GM21737 (cell line): ENCODE results near the gene ULK4.
"Not testable (repeated sequence)": the region's sequence is repeated elsewhere in the genome, so short reads cannot be mapped to it uniquely, and the experiment has no call there.

Experiments
- ATAC-seq: cut with Tn5 transposase; IDR thresholded peaks from one replicate; pipeline ENCODE4 v1.9.1; 2021; ENCODE audit warnings: mild to moderate bottlenecking, moderate library complexity; ENCODE audit not compliant: unreplicated experiment

Gene ULK4

DNA sequence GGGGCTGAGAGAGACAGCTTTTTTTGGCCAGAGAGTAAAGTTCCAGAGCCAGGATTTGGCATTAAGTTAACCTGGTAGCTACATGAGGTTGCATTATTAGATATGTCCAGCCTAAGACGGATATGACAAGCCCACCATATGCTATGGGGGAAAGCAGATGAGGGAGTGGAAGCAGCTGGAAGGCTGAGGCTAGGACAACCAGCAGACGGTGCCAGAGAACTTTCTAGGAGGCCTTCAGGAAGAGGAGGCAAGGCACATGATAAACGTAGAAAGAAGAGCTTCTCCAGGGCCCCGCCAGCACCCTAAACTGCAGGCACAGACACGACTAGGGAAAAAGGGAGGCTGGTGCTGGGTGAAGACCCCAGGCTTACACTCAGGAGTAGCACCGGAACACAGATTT is 675.6 kb downstream of the ULK4 start:
- ATAC-seq = no peak

DNA sequence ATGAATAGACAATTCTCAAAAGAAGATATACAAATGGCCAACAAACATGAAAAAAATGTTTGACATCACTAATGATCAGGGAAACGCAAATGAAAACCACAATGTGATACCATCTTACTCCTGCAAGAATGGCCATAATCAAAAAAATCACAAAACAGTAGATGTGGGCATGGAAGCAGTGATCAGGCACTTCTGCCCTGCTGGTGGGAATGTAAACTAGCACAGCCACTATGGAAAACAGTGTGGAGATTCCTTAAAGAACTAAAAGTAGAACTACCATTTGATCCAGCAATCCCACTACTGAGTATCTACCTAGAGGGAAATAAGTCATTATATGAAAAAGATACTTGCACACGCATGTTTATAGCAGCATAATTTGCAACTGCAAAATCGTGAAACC is 677.0 kb downstream of the ULK4 start:
- ATAC-seq = not testable (repeated sequence)

DNA sequence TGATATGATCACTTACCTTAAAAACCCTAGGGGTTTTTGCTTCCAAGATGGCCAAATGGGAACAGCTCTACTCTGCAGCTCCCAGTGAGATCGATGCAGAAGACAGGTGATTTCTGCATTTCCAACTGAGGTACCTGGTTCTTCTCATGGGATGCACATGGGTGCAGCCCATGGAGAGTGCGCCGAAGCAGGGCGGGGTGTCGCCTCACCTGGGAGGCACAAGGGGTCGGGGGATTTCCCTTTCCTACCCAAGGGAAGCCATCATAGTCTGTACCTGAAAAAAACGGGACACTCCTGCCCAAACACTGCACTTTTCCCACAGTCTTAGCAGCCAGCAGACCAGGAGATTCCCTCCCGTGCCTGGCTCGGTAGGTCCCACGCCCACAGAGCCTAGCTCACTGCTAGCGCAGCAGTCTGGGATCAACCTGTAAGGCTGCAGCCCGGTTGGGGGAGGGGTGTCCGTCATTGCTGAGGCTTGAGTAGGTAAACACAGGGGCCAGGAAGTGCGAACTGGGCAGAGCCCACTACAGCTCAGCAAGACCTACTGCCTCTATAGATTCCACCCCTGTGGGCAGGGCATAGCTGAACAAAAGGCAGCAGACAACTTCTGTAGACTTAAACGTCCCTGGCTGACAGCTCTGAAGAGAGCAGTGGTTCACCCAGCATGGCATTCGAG is 684.0 kb downstream of the ULK4 start:
- ATAC-seq = no peak

DNA sequence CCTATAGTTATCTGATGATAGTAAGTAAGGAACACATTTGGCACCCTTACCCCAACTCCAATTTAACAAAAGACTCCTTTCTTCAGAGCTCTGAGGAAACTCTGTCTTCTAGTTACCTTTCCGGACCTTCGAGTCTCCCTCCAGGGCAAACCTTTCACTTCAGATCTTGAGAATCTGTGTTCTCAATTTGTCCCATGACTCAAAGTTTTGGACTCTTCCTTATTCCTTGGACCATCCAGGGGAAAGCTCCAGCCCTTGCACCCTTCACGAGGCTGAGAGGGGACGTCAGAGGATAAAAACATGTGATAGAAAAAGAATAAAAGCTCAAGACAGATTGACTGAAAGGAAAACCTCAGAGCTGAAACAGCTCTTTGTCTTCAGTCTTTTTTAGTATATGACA is 685.7 kb downstream of the ULK4 start:
- no peak for ATAC-seq

DNA sequence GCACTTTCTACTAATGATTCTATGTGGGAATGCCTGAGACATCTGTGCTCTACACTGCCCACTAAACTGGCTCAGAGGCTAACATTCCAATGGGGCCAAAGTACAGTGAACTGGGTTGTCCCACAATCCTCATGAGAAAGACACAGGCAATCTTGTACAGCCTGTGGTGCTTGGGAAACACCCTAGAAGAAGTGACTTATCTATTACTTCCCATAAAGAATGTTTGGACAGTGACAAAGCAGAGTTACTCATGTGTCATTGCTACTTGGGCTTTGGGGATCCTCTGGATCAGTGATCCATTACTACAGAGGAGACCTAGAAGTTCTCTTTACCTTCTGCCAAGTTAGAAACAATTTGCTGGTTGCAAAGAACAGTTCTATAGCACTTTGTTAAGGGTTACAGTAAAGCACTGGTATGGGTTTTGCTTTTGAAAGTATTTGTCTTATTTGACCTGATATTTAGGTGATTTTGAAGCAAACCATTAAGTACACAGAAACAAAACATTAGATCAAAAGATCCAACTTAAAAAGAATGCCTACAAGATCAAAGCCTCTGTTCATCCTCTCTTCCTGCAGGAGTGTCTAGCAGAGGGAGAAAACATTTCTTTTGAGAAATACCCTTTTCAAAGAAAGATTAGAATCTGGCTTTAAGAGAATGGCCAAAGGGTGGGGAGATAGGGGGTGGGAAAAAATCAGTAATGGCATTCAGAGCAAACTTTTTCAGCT is 686.8 kb downstream of the ULK4 start:
- no peak for ATAC-seq

DNA sequence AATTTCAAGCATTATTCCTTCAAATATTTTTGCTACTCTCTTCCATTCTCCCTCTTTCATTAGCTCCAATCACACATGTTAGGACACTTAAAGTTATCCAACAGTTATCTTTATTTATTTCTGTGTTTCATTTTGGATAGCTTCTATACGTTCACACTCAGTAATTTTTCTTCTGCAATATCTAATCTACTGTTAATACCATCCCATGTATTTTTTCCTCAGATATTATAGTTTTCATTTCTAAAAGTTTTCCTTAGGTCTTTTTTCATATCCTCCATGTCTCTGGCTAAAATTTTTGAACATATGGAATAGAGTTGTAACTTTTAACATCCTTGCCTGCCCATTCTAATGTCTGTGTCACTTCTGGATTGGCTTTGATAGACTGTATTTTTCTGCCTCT is 689.2 kb downstream of the ULK4 start:
- ATAC-seq = no peak

DNA sequence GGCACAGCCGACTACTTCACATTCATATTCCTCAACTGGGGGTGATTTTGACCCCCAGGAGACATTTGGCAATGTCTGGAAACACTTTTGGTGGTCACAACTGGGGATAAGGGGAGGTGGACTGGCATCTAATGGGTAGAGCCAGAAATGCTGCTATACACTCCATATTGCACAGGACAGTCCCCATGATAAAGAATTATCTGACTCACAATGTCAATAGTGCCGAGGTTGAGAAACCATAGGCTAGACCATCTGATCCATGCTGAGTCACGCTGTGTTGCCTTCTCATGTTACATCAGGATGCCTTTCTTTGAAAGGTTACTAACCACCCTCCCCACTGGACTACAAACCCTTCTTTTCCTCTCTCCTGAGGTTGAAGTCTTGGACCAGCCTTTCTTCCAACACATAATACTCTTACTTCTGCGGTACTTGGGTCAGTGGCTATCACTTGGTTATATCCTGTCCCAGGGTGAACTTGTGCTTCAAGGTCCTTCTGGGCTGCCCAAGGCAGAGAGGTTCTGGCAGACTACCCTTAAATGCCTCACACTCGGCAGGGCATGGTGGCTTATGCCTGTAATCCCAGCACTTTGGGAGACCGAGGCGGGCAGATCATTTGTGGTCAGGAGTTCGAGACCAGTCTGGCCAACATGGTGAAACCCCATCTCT is 693.8 kb downstream of the ULK4 start:
- no peak for ATAC-seq

DNA sequence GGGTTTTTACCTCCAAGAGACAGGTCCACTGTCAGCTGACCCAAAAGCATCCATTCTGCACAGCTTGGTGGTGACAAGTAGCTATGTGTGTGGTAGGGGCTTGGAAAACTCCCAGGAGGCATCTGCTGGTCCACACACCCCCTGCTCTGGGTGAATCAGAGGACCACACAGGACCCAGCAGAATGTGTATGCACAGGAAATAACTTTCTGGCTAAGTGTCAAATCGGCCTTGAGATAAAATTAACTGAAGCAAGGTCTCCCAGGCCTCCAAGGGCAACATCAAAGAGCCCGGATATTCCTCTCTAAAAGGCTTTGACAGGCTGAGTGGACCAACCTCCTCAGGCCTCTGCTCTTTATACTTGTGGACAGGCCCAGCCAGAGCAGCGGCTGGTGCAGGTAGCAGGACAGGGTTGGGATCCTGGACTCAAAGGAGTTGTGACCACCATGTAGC is 696.1 kb downstream of the ULK4 start:
- ATAC-seq = no peak

DNA sequence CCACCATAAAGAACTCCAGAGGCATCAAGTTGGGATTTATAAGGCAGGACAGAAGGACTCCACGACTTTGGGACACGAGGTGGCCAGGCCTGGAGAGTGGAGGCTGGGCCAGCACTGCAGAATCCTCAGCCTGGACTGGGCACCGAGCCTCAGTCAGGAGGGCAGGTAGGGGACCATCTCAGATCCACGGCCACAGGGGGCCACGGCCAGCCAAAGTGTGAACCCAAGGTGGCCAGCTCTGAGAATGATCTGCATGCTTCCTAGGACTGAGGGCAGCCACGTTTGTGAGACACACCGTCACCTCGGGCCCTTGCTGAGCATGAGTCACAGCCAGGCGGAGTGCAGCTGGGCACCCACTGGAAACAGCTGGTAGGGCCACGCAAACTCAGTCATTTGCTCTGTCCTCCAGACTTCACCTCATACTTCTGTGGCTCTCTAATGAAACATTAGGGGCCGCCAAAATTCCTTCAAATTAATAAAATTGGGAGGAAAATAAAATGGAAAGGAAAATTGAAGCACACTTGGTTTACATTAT is 696.8 kb downstream of the ULK4 start:
- ATAC-seq = no peak

DNA sequence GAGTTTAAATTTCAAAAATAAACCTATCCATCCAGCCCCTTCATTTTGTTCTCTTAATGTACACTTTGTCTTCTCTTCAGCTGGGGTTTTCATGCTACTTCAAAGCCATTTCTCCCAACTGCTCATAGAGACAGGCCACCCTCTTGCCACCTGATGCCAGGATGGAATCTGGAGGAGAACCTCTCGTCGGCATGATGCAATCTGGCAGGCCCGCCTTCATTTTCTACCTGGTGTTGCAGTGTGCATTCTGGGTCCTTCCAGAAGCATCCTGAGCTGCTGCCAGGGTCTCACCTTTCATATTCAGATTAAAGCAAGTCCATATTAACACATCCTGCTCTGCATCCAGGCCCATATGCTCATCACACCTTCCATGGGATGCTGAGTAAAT is 701.8 kb downstream of the ULK4 start:
- ATAC-seq = no peak

DNA sequence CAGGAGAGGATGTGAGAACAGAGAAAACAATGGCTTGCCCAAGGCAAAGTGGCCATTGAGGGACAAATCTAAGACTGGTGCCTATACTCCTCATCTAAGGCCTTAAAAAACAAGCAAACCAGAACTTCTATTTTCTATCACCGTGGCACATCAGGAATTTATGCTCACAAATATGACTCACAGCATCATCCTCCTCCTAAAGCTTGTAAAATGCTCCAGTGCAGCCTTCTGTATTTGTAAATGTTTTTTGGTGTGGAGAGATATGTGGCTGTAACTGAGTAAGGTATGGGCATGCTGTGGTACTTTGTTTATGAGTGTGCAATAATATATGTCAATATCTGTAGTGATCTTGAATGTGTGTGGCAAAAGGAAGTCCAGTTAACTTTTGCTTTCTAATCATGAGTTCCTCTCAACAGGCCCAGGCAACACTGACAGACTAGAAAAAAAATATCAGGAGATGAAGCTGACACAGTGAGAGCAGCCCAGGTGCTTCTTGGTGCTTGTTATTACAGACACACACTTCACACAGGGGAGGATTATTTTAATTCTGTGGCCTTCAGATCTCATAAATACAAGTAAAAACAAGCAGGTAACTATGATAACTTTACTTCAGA is 702.3 kb downstream of the ULK4 start:
- ATAC-seq = no peak

DNA sequence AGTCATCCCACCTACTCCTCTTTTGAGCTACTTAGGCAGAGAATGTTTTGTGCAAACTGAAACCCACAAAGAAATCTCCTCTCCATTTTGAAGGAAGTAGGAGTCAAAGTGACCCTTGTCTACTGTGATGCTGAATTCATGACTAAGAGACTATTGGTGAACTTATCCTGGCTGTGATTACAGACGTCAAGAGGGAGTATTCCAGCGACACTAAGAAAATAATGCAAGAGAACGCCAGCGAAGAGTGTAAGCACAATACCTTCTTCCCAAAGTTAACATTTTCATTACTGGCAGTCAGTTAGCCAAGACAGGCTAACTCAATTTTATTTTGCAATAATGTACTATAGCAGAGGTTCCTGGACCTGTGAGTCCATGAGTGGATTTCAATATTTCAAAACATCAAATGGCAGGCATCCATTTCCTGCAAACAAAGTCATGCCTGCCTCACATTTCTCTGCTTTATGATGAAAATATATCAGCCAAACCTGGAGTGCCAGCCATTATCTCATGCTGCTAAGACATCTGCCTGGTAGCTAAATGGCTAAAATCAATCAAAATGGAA is 703.6 kb downstream of the ULK4 start:
- no peak for ATAC-seq

DNA sequence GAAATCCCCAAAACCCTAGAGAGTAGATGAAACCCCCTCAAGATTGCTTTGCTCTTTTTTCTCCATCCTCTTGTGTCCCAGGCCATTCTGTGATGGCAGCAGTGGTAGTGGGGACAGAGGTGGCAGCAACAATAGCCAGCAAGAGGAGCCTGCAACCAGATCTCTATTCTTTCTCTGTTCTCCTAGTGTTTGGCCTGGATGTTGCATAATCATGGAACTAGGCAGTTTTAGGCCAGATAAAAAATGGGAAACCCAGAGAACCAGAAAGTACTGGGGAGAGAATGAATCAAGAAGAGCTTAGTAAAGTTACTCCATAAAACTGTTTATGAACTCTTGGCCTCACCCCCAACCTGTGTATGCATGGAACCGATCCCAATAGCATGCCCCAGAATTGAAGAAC is 710.3 kb downstream of the ULK4 start:
- ATAC-seq = no peak

DNA sequence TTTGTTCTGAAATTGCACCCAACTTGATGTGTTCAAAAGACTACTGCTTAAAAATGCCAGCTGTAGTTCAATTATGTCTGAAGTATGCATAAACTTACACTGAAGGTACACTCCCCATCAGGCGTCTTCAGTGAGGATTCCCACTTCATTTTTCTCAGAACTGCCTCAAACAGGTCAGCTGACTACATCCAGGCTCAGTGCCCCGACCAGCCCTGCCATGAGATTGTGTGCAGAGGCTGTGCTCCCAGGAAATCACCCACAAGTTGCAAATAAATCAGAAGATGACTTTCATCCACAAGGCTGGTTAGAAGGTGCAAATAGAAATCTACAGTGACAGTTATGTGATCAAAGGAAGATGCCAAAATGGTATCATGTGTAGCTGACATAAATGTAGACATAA is 711.1 kb downstream of the ULK4 start:
- no peak for ATAC-seq

DNA sequence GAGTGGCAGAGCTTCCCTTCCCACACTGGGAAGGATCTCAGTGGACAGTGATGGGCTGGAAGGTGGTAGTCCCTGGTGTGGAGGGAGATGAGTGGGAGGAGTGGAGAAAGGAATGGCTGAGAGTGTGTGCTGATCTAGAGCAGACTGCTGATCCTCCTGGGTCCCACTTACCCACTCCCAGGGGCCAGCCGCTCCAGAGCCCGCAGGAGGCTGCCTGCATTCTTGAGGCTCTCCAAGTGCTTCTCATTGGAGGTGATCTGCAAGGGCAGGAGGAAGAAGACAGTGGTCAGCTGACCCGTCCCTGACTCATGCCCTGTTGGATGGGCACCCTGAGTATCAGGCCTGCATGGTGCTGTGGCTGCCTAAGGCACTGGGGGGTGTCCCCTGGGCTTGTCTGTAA is 712.6 kb downstream of the ULK4 start:
- no peak for ATAC-seq

DNA sequence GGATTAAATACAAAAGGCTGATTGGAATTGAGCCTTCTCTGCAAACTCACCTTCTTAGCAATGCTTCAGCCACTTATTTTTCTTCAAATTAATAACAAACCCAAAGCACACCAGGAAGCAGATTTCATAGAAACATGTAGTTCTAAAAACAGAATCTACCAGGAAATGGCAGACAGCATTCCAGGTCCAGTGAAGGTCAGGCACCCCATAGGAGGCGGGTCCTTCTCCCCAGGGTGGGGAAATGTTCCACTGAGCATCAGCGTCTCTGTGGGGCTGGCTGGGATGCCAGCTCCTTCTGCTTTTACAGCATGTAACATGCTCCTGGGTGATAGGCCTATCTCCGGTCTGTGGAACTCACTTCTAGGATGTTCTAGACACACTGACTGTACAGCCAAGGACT is 713.4 kb downstream of the ULK4 start:
- ATAC-seq = no peak

DNA sequence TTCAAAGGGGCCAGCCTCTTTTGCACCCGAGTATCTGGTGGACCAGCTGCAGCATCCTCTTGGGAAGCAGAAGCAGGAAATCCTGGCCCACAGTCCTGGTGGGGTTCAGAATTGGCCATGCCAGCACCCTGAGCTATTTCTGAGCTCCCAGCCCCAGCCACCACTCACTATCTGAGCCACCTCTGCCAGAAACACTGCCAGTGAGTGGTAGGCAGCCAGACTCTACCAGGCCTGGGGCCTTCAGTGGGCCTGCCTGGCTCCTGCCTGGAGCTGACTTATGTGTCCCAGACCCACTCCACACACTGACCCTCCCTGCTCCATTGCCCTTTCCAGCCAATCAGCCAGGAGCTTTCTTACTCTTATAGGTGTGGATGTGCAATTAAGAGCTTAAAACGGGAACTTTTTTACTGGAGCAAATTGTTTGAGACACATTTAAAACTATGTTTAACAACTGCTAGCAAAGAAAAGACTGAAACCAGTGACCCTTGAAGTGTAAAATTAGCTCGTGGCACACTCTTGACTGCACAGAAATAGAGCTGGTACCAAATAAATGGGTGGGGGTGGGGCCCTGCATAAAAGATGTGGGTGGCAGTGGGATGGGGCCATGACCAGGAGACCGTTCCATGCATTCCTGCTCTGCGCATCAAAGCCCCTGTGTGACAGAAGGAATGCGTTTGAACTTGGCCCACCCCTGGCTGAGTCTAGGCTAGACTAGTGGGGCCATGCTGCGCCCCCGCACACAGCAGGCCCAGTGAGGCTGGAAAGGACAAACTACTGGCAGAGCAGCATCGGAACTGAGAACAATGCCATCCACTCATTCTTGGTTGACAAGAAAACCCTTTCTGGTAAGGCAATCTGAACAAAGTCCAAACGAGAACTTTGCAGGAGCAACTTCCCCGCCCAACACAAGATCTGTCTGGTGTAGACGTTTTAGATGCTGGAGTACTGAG is 714.6 kb downstream of the ULK4 start:
- no peak for ATAC-seq

DNA sequence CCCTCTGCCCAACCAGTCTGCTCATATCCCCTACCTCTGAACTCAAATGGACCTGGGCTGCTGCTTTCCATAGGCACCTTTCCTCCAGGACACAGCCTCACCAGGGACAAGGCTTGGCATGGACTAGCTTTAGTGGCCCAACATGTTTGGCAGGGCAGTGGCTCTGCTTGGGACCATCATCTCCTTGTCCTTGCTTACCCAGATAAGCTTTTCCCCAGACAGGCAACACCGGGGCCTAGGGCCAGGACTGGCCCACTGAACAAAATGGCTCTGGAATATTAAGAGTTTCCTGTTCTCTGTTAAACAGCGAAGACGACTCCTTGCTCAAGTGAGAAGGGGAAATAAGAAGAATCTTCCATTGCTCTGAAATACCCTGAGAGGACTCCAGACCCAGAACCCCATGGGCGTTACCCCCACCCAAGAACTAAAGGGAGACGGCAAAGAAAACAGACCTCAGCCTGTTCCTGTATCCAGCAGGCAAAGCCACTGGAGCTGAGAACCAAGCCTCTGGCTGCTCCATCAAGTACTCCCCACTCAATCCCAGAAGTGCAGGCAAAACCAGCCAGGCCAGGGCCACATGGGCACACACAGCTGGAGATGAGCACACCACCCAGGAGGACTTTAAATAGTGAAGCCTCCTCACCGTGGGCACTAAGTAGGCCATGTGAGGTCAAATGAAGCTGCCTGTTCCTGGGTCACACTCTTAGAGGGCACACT is 717.1 kb downstream of the ULK4 start:
- no peak for ATAC-seq

DNA sequence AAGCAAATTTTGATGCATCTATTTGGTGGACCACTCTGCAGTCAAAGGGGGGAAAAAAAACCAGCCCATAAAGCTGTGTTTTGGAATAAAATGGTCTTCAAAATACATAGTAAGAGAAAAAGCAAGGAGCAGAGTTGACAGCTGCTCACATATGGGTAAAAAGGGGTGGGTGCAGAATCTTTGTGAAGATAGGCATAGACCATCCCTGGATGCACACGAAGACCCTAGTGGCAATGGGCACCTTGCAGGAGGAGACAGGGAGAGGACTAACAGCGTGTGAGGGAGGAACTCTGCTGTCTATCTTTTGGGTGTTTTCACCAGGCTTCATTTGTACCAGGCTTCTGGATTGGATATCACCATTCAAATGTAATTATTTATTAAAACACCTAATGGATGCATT is 718.7 kb downstream of the ULK4 start:
- no peak for ATAC-seq
